GM19372 (cell line): ENCODE measurements around the gene COL19A1.
"Not testable (repeated sequence)": the region's sequence is repeated elsewhere in the genome, so short reads cannot be mapped to it uniquely, and the experiment has no call there.

Source experiments
- ATAC-seq: cut with Tn5 transposase; IDR thresholded peaks from one replicate; pipeline ENCODE4 v1.9.1; 2021; ENCODE audit warnings: mild to moderate bottlenecking, low read depth, moderate library complexity; ENCODE audit not compliant: unreplicated experiment

Gene COL19A1

DNA sequence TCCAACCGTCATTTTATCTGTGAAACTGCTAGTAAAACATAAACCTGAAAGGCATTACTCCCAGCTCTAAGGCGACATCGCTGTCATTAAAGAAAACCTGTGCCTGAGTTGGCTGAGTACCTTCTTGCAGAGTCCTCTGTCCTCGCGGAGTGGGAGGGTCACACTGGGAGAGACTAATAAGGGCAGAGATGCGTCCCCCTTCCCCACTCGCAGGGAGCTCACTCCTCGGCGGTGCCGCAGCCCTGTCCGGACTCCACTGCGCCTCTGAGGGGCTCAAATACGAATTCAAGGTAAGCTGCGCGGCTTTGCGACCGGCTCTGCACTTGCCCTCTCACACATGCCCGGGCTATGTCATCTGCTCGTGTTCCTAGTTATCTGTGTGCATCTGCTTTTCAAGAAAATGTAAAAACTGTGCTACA lies at the start of gene COL19A1:
TSS of gene COL19A1 (plus strand) at position 206 of the 419 bp plus-strand sequence. CDS start 13,012 bp downstream, outside the sequence.
- peak; percentile 51 for ATAC-seq

DNA sequence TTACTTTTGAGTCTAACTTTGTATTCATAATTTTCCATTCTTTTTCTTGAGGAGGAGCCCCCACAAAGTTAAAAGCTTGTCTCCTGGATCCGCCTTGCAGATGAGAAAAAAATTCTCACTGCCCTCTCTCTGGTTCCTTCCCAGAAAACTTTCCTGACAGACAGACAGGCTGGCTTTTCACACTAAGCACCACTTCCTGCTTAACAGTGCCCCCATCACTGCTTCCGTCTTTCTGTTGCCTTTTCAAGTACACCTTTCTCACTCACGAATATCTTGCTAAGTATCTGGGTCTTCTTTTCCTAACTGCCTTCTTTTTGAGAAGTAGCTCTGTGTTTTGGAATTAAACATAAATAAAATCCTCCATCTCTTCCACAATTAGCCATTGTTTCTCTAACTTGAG lies 49.8 kb upstream of the COL19A1 start:
- no peak for ATAC-seq

DNA sequence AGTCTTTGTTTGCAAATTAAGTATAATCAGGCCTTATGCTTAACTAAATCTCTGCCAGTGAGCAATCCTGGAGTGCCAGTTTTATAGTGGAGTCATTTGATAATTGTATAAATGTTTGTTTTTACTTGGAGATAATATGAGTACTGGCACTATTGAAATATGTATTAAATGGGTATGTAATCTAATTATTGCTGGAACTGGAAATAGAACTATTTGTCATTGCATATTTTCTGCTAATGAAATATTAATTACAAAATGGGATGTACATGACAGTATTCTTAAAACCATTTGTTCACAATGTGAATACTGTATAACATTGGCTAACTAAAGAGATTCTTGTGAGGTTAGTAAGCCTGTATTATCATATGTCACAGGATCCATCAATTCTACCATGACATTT lies 49.0 kb upstream of the COL19A1 start:
- ATAC-seq, result no peak

DNA sequence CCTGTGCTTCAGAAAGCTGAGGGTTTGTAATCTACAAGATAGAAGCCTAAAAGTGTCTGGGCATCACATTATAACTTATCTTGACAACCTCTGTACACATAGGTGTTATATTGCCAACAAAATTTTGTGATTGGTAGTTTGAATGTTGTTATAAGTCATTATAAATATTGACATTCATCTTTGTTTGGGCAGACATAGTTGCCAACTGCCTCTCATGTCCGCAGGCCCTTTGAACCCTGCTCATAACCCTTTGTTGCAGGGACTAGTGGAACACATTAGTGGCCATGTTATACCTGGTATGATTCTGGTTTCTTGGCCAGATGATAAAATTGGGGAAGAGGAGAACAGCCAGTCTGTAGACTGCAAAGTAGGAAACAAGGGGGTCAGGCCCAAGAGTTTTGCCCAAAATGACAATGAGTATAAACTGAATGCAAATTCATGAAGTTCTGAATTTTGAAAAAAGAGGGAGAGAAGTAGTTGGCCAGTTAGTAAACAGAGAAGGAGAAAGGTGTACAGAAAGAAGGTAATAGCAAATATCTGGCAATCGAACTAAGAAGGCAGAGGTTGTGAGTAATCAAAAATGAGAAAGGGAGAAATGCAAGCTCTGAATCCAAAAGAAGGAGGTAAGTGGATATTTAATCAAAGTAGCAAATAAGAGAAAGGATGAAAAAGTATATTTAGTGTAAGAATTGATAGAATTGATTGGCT lies 48.0 kb upstream of the COL19A1 start:
- ATAC-seq, result no peak

DNA sequence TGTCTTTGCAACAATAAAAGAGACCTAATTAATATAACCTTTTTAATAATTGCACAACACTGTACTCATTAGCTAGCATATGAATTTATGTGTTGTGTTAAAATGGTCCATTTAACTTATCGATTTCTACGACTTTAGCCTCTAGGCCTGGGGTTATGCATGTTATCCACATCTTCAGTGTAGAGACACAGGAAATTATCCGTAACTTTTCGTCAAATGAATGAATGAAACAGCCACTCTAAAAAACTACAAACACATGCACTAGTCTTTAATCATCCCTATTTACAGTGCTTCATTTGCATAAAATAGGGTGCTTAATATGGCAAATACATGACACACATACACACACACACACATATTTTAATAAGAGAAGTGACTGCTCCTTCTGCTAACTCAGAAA lies 47.2 kb upstream of the COL19A1 start:
- ATAC-seq, result no peak

DNA sequence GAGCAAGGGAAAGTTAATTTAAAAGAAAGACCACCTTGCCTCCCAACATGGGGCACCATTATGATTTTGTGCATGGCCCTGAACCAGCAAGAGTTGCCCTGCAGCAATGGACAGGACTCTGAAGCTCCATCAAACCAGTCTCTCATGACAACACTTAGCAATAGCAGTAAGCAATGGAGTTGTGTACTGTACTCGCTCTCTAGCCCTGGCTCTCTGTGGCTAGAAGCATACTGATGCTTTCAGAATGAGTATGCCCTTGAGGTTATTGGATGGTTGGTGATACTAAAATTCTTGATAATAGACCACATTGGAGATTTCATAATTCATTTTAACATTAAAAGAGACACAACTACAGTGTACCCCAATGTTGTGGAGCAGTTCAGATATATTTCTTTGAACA lies 46.3 kb upstream of the COL19A1 start:
- ATAC-seq, result no peak

DNA sequence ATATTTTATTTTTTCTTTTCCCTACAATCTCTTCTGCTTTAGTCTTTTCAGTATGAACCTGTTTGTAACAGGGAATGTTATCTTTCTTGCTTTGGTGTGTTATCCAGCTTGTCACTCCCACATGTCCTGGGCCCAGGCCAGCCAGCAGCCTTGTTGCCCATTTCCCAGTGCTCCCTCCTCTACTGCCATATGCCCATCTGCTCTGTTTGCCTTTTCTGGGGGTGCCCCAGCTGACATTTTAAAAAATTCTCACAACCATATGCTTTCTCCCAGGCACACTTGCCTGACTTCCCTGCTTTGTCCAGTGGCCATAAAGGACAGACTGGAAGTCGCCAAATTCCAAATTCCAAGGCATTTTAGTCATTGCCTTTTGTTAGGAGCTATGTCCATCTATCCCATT lies 45.9 kb upstream of the COL19A1 start:
- no peak for ATAC-seq

DNA sequence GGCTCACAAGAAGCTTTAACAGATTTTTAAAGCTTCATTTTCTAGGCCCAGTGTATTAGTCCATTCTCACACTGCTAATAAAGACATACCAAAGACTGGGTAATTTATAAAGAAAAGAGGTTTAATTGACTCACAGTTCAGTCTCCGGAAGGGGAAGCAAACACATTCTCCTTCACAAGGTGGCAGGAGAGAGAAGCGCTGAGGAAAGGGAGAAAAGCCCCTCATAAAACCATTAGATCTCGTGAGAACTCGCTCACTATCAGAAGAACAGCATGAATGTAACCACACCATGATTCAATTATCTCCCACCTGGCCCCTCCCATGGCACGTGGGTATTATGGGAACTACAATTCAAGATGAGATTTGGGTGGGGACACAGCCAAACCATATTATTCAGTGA lies 42.0 kb upstream of the COL19A1 start:
- not testable (repeated sequence) for ATAC-seq

DNA sequence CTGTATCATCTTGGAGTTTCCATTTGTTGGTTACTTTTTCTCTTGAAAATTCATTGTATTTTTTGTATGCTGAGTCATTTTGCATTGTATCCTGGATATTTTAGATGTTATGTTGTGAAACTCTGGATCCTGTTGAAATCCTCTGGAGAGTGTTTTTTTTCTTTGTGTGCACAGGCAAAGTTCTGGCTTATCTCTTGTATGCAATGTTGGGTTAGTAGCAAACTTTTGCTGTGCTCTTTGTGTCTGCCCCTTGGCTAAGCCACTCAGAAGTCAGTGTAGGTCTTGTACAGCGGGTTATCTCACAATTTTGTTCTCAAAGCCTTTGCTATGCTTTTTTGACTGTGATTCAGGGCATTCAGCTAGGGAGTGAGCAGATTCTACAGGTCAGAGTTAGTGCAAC lies 40.5 kb upstream of the COL19A1 start:
- ATAC-seq, result no peak

DNA sequence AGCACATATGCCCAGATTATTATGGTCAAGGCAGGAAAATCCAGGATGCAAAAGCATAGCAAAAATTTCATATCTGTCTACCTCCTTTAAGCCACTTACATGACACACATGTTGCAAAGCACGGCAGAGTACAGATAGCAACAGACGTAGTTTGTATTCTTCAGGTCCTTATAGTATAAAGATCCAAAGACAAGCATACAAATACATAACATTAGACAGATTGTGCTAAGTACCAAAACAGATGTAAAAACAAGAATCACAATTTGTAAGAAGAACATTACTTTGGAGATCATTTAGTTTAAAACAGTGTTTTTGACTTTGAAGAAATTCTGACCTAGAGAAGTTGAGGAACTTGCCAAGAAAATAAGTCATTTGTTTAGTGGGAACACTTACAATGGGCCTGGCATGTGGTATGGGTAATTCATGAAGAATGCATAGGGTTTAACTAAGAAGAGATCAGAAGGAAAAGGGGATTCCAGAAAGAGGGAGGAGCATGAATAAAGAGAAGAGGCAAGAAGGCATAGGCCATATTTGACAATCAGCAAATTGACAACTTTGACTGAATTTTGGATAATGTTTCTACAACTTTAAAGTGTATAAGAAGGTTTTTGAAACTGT lies 39.0 kb upstream of the COL19A1 start:
- no peak for ATAC-seq

DNA sequence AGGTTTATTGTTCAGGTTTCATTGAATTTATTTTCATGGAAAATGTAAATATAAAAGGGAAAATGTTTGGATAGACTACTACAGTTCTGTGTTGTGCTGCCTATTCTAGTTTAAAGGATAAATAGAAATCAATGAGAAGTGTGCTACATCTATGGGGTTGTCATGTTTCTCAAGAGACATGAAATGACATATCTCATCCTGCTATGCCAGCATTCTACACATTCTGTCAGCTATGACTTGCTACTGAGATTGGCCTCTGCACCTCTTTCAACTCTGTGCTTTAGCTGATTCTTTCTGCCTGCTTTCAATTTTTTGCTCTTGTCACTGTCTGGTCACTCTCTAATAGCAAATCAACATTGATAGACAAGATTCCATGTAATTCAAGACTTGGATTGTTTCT lies 33.8 kb upstream of the COL19A1 start:
- ATAC-seq, result no peak

DNA sequence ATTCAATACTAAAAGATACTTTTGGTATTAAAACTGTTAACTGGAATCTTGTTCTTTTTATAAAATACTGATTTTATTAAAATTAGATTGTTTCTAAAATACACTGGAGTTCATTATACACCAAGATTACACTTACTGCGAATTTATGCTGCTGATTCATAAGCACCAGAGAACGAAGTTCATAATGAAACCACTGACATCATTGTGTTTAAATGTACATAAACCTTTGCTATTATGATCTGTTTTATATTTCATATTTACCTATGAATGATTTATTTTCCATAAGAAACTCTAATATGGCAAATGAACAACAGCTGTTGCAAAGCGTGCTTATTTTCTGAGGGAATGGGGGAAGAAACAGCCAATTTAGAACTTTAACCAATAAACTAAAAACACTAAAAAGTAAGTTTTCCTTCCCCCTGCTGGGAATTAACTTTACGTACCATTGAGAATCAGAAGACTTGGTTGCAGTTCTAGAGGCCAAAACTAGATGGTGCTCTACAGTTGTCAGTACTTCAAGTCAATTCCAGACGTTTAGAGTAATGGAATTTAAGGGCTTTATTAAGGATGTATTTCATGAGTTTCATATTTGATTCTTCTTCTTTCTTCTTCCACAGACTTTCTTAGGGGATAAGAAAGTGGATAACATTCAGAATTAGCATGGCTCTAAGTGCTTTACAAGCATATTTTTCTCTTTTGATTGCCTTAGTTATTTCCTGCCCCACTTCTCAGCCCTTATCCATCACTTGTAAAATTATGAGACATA lies 30.8 kb upstream of the COL19A1 start:
- peak; percentile 86 for ATAC-seq

DNA sequence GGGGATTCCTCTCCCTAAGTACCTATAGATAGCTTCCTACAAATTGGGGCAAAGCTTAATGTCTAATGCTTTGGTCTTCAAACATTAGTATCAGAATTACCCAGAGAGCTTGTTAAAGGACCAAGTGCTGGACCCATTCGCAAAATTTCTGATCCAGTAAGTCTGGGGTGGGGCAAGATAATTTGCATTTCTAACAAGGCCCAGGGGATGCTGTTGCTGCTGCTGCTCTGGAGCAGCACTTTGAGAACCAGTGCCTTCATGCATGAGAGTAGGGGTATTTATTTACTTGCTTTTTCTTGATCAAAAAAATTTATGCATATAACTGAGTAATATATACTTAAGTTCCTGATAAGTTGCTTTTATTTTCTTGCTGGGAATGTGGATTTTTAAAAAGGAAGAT lies 24.5 kb upstream of the COL19A1 start:
- ATAC-seq, result no peak

DNA sequence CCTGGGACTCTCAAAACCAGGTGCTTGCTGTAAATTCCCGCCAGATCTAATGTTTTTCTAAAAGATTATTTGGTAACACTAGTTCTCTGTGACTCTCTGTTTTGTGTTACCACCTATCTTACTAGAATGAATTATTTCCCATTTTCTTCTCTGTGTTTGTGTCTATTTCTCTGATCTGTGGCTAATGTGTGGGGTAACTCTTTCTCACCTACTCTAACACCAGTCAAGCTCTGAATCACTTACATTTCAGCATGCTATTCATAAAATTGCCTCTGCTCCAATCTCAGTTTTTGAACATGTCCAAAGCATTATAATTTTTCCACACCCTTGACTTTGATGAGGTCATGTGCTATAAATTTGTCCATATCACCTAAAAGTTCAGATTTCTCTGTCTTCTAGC lies 23.2 kb upstream of the COL19A1 start:
- no peak for ATAC-seq

DNA sequence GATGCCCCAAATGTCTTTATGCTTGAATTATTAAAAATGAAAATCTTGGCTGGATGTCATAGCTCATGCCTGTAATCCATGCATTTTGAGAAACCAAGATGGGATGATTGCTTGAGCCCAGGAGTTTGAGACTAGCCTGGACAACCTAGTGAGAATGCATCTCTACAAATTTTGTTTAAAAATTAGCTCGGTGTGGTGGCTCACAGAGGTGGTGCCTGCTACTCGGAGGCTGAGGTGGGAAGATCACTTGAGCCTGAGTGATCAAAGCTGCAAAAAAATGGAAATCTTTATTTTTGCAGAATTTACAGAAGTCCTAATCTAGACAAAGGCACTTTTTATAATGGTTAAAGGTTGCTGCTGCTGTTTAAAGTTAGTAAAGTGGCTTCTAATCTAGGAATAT lies 20.0 kb upstream of the COL19A1 start:
- no peak for ATAC-seq

DNA sequence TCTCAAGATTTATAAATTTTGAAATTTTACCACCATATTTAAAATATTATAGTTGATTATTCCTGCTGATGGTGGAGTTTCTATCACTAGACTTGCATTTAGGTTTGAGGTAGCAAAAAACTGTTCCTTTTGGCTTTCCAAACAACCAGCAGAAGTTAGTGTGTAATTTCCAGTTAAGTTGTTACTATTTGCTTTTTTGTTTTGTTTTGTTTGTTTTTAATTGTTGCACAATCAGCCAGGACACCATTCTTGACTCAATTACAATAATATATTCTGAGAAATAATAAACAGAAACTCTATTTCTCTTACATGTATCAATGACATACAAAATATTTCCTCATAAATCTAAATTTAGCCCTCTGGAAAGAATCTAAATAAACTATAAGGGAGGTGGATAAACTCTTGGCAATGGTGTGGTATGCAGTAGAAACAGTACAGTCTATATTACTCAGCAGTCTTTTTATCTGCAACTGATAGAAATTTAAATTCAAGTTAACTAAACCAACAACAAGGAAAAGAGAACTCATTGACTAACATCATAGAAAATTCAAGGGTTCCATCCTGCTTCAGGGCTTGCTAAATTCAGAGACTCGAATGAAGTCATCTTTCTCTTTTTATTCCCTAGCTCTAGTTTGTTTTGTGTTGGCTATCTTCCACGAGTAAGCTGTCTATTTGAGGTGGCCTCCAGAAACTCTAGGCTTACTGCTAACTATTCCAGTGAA lies 19.4 kb upstream of the COL19A1 start:
- no peak for ATAC-seq

DNA sequence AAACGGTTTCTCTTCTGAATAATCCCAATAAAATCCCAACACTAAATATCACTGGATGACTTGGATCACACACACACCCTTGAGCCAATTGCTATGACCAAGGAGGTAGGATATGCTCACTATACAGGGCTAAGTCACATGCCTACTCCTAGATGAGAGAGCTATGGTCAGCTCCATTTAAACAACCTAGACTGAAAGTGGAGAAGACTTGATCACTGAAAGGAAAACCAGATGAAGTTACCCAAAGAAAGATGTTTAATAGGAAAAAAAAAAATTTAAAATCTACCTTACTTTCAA lies 18.9 kb upstream of the COL19A1 start:
- ATAC-seq, result no peak

DNA sequence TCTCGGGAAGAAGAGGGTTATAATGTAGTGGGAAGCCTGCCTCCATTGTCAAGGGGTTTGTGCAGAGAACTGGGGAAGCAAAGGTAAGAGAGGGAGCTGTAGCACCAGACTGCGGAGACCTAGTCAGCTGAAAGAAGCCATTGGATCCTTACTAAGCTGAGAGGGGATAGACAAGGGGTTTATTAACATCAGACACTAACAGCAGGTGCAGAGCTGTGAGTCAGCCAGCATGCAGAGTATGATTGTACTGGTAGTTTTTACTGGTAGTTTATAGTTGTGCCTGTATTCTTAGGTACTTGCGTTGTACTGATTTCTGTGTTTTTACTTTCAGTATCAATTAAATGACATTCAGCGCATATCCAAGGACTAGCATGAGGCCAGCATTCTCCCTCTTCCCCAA lies 17.8 kb upstream of the COL19A1 start:
- no peak for ATAC-seq

DNA sequence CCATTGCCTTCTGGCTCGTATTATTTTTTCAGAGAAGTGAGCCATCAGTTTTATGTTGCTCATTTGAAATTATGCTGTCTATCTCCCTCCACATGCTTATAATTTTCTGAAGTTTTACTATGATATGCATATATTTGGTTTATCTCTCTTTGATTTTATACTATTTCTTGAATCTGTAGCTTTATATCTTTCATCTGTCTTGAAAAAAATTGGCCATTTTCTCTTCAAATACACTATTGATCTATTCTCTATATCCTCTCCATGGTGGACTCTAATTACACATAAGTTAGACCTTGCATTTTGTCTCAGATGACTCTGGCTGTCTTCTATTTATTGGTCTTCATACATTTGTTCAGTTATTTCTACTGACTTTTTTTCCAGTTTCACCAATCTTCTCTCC lies 13.7 kb upstream of the COL19A1 start:
- no peak for ATAC-seq

DNA sequence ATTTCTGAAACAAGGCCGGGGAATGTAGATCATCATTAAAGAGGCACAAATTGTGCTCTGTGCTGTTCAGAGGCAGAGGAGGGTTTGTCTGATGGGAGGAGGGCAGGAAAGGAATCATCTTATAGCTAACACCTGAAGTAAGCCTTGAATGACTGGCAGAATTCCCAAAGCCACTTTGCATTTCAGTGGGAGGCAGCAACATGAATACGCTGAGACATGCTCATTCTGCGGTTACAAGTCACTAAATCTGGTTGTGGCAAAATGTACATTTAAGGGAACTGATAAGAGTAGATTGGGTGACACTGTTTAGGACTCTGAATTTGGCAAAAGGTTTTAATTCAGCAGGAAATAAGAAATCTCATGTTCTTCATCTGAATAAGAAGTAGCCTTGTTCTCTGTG lies 4.4 kb upstream of the COL19A1 start:
- ATAC-seq, result no peak

DNA sequence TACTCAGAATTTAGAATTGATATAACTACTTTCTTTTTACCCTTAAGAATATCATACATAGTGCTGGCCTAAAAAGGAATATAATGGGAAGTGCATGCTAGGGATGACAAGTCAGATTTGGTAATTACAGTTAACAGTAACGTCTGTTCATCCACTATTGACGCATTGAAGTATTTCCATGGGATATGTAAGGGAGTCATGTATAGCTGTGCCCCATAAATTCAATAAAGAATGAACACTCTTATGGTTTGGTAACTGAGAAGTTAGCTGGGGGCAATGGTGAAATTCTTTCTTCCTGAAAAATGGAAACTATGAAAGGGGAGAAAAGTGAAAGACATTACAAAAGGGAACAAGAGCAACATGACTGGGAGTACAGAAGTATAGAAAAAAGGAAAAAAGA lies 2.6 kb upstream of the COL19A1 start:
- ATAC-seq, result no peak
